ENCODE data around the gene BAG1. TPM values are rescaled to one million over a fixed set of nuclear protein-coding genes. Genes with fewer than 3 reads are reported as not detected.

The BAG1 gene
- polyA plus RNA-seq, 4 donors = 47.4 to 83.5 (median 79.5) TPM

DNA sequence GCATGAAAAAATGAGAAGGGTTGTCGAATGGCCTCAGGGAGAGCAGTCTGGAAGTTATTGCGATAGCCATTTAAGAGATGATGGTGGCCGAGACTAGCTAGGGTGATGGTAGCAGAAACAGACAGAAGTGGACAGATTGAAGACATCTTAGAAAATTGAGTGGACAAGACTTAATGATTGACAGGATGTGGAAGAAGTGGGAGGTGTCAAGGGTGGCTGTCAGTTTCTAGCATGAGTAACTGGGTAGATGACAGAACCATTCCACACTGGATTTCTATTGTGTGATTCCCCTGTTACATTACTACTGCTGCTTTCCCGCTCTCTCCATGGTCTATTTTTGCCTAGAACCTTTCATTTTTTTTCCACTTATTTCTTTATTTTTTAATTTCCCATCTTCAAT lies 13.0 kb upstream of the BAG1 start:
- no peak for DNase-seq (ENCODE audit: low read depth in 4 of 4, low spot score in 3 of 4)

DNA sequence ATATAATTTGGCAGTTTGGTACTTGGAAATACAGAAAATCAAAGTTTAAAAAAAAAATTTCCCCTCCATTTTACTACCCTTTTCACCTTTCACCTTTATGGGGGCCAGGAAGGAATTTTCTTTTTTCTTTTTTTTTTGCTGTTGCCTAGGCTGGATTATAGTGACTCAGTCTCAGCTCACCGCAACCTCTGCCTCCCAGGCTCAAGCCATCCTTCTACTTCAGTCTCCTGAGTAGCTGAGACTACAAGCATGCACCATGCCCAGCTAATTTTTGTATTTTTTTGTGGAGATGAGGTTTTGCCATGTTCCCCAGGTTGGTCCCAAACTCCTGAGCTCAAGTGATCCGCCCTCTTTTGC lies 9.4 kb upstream of the BAG1 start:
- no peak for DNase-seq (ENCODE audit: low read depth in 4 of 4, low spot score in 3 of 4)

DNA sequence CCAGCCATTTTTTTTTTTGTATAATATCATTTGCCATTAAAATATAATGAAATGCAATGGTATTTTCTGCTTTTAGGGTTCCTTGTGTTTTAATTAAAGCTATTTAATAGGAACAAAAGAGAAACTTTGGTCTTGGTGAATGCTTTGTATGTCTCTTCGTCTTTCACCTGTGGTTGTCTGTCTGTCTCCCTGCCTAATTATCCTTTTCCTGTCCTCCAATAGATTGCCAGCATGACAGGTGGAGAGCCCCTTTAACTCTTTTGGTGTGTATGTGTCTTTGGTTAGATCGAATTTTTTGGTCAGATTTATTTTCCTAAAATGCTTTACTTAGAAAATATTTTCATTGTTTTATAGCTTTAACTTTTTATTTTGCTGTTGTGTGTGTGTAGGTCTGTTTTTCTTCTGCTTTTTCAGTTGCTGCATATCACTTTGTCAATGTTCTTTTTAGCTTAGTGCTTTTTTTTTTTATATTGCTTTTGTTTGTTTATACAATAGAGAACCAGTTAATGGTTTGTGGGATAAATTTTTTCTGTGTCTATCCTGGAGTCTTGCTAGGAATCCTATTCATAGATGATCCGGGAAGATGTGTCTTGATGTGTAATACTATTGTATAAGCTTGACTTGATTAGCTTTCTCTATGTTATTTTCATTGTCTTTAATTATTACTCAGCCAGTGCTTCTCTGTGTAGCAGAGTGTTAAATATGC lies 8.9 kb upstream of the BAG1 start:
- DNase-seq (ENCODE audit: low read depth in 4 of 4, low spot score in 3 of 4) = no peak

DNA sequence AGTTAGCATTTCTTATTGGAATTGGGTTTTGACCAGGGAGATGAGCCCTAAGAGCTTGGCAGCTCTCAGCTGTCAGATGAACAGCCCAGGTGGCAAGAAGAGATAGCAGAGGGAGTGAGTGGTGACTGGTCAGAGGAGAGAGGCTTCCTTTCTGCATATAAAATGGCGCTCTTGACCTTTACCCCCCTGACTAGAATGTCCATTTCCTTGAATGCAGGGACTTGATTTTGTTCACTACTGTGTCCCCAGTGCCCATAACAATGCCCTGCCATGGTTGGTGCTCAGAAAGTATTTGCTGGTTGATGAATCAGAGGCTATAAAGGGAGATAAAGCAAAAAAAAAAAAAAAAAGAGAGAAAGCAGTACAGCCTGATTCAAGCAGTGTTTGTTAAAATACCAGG lies 7.6 kb upstream of the BAG1 start:
- no peak for DNase-seq (ENCODE audit: low read depth in 4 of 4, low spot score in 3 of 4)

DNA sequence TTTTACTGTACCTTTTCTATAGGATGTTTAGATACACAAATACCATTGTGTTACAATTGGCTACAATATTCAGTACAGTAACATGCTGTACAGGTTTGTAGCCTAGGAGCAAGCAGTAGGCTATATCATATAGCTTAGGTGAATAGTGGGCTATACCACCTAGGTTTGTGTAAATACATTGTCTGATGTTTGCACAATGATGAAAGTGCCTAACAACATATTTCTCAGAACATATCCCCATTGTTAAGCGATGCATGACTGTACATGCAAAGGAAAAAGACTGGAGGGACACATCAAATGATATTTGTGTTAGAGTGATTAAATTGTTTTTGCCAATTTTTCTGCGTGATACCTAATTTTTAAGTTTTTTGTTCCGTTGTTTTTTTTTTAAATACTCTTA lies 5.6 kb upstream of the BAG1 start:
- DNase-seq (ENCODE audit: low read depth in 4 of 4, low spot score in 3 of 4) = no peak

DNA sequence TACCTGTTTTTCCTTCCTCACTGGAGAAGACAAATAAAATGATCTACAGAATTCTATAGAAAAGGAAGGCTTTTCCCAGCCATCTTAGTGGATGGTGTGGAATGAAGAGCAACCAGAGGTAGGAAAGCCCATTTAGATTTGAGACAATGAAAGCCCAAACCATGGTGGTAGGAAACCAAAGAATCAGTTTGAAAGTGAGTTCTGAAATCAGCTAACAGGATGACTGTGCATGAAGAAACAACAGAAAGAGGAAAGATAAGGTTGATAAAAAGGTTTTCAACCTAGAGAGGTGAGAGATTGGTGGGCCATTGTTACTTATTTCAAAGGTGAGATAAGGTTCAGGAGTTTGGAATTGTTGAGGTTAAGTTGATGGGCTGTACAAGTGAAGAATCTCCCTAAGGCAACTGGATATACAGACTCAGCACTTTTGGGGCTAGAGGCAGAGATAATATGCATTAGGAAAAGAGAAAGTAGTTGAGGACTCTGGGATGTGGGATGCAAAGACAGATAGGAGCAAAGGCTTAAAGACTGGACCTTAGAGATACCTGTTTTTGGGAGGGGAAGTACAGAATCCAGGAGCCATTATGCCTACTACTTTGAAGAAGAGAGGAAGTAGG lies 2.8 kb upstream of the BAG1 start:
- DNase-seq (ENCODE audit: low read depth in 4 of 4, low spot score in 3 of 4) = no peak

DNA sequence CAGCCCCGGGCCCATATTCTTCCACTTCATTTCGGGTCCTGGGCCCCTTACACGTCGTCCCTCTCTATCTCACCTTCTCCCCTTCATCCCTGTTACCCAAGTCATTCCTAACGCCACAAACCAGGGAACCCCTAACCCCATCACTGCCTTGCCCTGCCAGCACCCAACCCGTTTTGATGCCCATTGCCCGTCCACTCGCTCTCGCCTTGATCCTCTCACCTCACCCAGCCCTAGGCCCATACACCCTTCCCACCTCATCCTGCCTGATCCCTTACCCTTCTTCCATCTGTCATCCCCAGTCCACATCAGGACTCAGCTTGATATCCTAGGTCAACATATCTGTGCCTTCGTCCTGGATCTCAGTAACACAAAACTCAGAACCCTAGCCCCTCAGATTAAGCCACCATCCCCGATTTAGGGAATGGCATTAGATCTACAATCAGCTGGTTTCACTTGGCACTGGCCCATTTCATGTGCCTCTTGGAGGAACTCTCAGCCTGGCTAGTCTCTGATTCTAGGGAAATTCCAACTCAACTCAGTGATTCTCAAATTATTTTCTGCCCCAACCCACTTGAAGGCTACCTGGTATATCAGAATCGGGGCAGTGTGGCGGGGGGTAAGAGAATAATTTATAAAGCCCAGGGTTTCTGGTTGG lies 830 bp upstream of the BAG1 start:
- DNase-seq (ENCODE audit: low read depth in 4 of 4, low spot score in 3 of 4) = no peak

DNA sequence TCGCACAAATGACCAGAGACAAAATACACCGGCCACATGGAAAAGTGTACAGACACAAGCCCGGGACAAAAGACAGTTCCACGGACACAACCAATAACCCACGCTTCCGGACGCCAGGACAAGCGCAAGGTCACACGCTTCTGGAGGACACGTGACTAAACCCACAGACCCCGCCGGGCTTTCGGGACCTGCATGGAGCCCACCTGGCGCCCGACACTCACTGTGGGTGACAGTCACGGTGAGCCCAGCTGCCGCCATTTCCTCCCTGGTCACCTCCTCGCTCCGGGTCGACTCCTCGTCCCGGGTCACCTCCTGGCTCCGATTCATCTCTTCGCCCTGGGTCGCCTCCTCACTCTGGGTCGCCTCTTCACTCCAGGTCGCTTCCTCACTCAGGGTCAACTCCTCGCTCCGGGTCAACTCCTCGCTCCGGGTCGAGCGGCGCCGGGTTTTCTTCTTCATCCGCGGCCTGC lies 470 bp downstream of the BAG1 start:
- peak in 1 of 4 donors; percentile 34 for DNase-seq (ENCODE audit: low read depth in 4 of 4, low spot score in 3 of 4)

DNA sequence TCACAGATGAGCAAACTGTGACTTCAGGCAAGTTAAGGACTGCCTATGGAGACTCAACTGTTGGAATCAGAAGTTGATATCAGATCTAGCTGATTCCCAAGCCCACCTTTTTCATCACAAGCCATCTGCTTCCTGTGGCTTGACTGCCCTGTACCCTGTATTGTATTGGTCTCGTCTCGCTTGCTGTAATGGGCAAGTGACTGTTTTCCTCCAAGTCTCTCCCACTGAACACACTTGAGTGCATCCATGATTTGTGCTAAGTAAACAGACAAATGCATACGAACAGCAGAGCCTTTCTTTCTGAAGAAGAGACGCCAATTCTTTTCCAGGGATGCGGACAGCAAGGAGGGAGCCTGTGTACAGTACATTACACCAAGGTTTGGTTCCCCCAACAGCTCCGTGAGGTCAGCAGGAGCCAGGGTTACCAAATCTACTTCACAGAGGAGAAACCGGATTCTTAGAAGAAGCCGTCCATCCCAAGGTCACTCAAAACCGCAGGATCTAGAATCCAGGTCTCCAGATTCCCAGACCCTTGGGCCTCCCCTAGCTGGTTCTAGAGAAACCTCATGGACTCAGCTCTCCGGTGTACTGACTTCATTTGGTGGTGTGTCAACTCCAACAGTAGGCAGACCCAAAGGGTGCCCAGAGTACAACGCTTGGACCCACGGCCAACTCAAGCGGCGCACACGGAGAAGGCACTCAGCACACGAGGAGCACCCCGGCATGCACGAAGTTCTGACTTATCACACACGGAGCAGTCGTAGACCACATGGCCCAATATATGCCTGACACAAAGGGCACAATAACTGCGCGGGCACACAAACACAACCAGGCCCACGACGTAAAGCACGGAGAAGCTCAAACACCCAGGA lies 1.1 kb downstream of the BAG1 start:
- peak in 1 of 4 donors; percentile 17 for DNase-seq (ENCODE audit: low read depth in 4 of 4, low spot score in 3 of 4)

DNA sequence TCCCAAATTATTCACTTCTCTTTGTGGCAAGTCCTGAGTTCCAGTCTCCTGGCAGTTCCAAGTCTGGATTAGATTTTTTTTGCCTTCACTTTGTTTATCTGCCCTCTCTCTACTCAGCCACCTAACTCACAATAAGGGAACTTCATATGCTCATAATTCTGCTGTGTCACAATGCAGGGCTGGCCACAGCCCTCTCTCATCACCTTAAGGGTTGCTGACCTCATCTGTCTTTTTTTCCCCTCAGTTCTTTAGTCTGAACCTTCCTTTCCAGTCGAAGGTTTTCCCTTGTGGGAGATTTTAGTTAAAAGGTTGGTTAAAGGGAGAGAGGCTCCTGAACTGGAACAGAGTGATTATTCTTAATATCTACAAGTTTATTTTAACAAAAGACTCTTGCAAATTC lies 4.1 kb downstream of the BAG1 start:
- no peak for DNase-seq (ENCODE audit: low read depth in 4 of 4, low spot score in 3 of 4)

DNA sequence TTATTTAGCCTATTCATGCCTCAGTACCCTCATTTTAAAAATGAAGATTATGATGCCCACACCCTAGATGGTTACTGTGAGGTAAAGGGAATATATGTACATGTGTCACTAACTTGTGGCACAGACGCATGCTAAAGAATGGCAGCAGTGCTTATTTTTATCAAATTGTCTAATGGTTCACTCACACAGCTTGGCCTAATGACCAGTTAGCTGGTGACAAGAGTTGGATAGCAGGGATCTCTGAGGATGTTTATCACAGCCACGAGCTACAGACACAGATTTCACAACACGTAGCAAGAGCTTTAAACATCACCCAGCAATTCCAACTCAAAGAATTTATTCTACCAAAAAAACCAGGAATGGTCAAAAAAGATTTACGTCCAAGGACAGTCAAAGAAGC lies 7.2 kb downstream of the BAG1 start:
- DNase-seq (ENCODE audit: low read depth in 4 of 4, low spot score in 3 of 4) = no peak

DNA sequence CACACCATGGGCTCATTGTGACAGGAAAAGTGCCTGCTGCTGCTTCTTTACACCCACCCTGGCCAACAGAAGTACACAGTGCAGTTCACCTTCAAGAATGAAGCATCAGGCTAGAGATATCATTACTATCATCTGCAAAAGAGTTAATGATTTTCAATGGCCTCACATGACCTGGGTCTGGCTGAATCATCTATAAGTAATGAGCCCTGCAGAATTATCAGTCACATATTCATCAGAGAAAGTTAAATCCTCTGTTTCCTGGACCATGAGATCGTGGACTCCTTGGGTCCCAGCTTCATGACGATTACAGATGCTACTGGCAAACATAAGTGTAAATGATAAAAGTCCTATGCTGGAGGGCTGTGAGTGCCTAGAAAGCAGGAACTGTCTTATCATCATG lies 8.3 kb downstream of the BAG1 start:
- no peak for DNase-seq (ENCODE audit: low read depth in 4 of 4, low spot score in 3 of 4)

DNA sequence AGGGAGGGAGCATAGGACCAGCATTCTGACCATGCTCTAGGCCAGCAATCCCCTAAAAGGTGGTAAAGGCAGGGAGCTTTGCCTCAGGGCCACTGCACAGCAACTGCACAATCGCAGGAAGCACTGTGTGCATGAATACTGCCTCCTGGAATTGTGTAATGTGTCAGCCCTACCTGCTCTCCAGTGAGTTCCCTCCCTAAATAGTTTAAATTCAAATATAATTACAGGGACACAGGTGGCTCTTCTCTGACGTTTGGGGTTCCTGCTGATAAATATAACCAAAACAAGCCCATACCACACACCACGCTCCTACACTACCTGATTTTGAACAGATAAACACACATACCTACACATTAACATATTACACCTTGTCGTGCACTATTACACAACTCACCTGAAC lies 9.0 kb downstream of the BAG1 start:
- no peak for DNase-seq (ENCODE audit: low read depth in 4 of 4, low spot score in 3 of 4)

DNA sequence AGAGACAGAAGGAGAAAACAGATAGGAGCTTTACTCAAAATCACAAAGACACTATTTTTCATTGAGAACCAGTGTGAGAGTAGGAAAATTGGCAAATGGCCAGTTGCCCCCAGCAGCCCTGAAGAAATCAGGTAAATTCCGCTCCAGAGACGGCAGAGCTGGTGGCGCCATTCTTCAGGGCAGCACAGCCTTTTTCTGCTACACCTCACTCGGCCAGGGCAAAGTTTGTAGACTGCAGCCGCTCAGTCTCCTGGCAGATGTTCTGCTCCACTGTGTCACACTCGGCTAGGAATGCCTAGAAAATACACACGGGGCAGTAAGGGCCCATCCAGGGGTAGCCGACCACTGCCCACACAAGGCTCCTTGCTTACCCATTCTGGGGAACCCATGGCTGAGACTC lies 9.5 kb downstream of the BAG1 start:
- no peak for DNase-seq (ENCODE audit: low read depth in 4 of 4, low spot score in 3 of 4)

DNA sequence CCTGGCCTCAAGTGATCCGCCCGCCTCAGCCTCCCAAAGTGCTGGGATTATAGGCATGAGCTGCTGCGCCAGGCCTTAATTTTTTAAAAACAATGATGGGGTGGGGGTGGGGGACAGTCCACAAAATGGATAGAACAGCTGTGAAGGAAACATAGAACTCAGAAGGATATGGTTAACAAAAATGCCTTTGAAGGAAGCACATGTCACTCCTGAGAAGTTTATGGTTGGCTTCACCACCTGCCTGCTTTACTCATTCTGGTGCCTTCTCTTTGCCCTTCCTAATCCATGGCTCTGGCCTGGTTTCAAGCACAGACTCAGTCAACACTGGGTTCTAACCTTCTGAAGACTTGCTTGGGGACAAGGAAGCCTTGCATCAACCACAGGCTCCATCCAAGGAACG lies 10.3 kb downstream of the BAG1 start:
- DNase-seq (ENCODE audit: low read depth in 4 of 4, low spot score in 3 of 4) = no peak

DNA sequence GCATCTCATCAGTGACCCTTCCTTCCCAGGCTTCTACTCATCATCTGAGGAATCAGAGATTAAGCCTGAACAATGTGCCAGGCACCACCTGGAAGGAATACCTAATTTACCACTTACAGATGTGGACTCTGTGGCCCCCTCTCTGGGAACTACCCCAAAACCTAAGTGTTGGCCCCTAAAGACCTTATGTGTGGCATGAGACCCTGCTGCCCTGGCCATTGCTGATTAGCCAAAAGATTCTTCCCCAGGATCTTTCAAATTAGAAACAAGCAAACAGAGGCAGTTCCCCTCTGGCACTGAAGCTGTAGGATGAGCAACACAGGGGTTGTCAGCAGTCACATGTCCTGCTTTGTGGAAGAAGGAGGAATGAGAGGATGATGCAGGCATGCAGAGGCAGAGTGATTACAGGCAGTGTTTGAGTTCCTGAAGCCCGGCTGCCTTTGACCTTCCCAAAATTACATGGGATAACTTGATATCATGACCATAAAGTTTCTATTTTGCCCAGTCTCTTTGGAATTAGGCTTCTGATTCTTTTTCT lies 14.0 kb downstream of the BAG1 start:
- no peak for DNase-seq (ENCODE audit: low read depth in 4 of 4, low spot score in 3 of 4)

DNA sequence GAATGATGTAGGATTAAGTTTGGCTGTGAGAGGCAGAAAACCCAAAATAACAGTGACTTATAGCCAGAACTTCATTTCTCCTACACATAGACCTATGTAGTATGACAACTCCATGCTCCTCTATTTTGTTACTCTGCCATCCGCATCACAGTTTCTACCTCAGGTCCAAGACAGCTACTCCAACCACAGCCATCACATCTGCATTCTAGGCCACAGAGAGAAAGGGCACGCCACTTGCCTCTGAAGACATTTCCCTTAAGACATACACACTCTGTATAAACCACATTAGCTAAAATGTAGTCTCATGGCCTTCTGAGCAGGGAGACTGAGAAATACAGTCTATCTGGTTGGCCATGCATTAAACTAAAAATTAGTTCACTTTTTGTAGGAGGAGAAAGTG lies 14.5 kb downstream of the BAG1 start:
- no peak for DNase-seq (ENCODE audit: low read depth in 4 of 4, low spot score in 3 of 4)

DNA sequence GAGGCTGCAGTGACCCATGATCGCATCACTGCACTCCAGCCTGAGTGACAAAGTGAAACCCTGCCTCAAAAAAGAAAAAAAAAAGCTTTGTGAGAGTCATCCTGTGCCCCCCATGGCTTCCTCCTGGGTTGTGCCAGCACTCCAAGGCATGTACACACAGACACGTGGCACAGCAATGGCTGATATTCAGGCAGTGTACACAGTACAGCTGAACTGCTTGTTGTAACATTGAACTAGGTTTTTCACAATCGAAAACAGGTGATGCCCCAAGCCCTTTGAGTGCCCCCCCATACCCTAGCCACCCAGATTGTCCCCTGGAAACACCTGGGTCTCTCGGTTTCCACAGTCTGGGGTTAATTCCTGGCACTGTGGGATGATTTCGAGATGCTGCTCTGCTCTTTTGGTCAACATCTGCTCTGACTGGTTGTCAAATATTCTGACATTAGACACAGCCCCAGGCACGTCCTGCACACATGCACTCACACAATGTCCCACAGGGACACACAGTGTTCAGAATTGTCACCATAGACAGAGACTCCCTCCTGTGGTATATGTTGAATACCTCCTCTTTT lies 15.3 kb downstream of the BAG1 start:
- DNase-seq (ENCODE audit: low read depth in 4 of 4, low spot score in 3 of 4) = no peak

DNA sequence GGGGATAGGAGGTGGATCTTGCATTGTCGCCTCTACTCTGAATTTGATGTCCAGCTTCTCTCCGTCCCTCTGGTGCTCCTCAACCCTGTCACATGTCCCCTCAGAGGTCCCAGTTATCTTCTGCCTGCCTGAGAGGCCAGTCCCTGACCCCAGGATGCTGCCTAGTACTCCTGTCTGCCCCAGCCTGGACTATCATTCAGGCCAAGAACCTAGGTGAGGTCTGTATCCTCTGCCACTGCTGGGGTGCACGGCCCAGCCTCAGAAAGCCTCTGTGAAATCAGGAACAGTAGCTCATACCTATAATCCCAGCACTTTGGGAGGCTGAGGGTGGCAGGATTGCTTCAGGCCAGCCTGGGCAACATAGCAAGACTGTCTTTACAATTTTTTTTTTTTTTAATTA lies 15.9 kb downstream of the BAG1 start:
- DNase-seq (ENCODE audit: low read depth in 4 of 4, low spot score in 3 of 4) = no peak

DNA sequence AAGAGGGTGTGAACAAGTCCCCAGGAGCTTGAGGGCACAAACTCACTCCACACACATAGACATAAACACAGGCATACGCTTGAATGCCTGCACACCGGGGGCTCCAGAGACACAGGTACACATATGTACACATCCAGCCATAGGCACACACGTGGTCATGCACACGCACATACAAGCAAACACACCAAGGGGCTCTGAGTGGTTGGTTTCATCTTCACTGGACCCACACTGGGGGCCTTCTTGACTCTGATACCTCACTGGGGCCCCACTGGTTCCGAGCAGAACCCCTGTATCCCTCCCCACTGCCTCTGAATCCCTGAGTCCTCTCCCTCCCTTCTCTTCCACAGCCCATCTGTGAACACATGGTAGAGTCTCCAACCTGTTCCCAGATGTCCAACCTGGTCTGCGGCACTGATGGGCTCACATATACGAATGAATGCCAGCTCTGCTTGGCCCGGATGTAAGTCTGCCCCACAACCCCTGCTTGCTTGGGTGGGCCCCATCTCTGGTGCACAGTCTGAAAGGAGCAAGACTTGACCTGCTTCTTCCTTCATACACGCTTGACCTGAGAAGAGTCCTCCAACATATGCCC lies 18.1 kb downstream of the BAG1 start:
- DNase-seq (ENCODE audit: low read depth in 4 of 4, low spot score in 3 of 4) = no peak

All from left renal pelvis (tissue), 4 donors.